Stimulated activated CD8-positive, alpha-beta memory T cell treated with anti-CD3 and anti-CD28 coated beads, Interleukin-12 subunit alpha, Interleukin-12 subunit beta, amount 100 ng/mL, for 1 hour (primary cell): Measurements from ENCODE around the gene HYAL3.

Experiments used
- DNase-seq: peaks from one replicate; pipeline ENCODE4 v3.0.0-alpha.2; 2020; ENCODE audit warnings: low read depth

The HYAL3 gene

GRCh38 chr3:50330330-50330729, 31.1 kb upstream of the HYAL3 start:
- DNase-seq = no peak

GRCh38 chr3:50327943-50328691, 28.9 kb upstream of the HYAL3 start, which contains the start of gene TUSC2:
TUSC2 (minus strand) TSS chr3:50328223; CDS start chr3:50328099, 124 bp downstream.
- peak; percentile 90 for DNase-seq

GRCh38 chr3:50327129-50327528, 27.9 kb upstream of the HYAL3 start:
- no peak for DNase-seq

GRCh38 chr3:50326182-50326541, 27.0 kb upstream of the HYAL3 start:
- no peak for DNase-seq

- DNase-seq = no peak
Observed at GRCh38 chr3:50325497-50326181, 26.4 kb upstream of the HYAL3 start.

GRCh38 chr3:50325113-50325480, 25.9 kb upstream of the HYAL3 start:
- no peak for DNase-seq

- peak; percentile 30 for DNase-seq
Observed at GRCh38 chr3:50324351-50325112, 25.3 kb upstream of the HYAL3 start.

- no peak for DNase-seq
Observed at GRCh38 chr3:50323614-50324199, 24.5 kb upstream of the HYAL3 start.

- DNase-seq = no peak
Observed at GRCh38 chr3:50323092-50323600, 23.9 kb upstream of the HYAL3 start.

GRCh38 chr3:50322386-50323091, 23.3 kb upstream of the HYAL3 start, which contains the start of gene HYAL2:
HYAL2 (minus strand) TSS chr3:50322745; CDS start chr3:50320489, 2,256 bp downstream.
- no peak for DNase-seq

GRCh38 chr3:50322115-50322385, 22.8 kb upstream of the HYAL3 start:
- no peak for DNase-seq

GRCh38 chr3:50321336-50322114, 22.3 kb upstream of the HYAL3 start:
- DNase-seq = peak; percentile 67

- DNase-seq = peak; percentile 24
Observed at GRCh38 chr3:50320853-50321335, 21.7 kb upstream of the HYAL3 start.

- DNase-seq = no peak
Observed at GRCh38 chr3:50319894-50320625, 20.9 kb upstream of the HYAL3 start.

- DNase-seq = no peak
Observed at GRCh38 chr3:50319181-50319893, 20.1 kb upstream of the HYAL3 start.

- DNase-seq = no peak
Observed at GRCh38 chr3:50318615-50319014, 19.4 kb upstream of the HYAL3 start.

GRCh38 chr3:50318163-50318562, 19.0 kb upstream of the HYAL3 start:
- no peak for DNase-seq

- no peak for DNase-seq
Observed at GRCh38 chr3:50317300-50317699, 18.1 kb upstream of the HYAL3 start.

- peak; percentile 59 for DNase-seq
Observed at GRCh38 chr3:50316657-50317242, 17.5 kb upstream of the HYAL3 start.
